HEK293 (cell line): ENCODE measurements around the gene OR1F1.
A peak's percentile ranks its signal among the peaks of the same experiment; 100 is the strongest.

Experiments
- GLI4 ChIP-seq: fragments of 450-650 bp; formaldehyde crosslinking; IDR thresholded peaks from 2 replicates; pipeline ENCODE4 v1.5.1; 2016; ENCODE audit warnings: missing biosample characterization, missing genetic modification characterization
- MEIS1 ChIP-seq: sonication (generic); formaldehyde crosslinking; IDR thresholded peaks from 2 replicates; pipeline ENCODE4 v1.8.1; 2022; ENCODE audit warnings: missing genetic modification reagents, mild to moderate bottlenecking, borderline replicate concordance
- MZF1 ChIP-seq: fragments of 450-650 bp; formaldehyde crosslinking; IDR thresholded peaks from 2 replicates; pipeline ENCODE4 v1.5.1; 2017; ENCODE audit warnings: missing biosample characterization, missing genetic modification characterization, borderline replicate concordance
- PRDM1 ChIP-seq: fragments of 450-650 bp; formaldehyde crosslinking; IDR thresholded peaks from 2 replicates; pipeline ENCODE4; 2016; ENCODE audit warnings: missing biosample characterization, missing genetic modification characterization
- SALL2 ChIP-seq: fragments of 450-650 bp; formaldehyde crosslinking; IDR thresholded peaks from 2 replicates; pipeline ENCODE4 v1.5.0; 2017; ENCODE audit warnings: missing biosample characterization, mild to moderate bottlenecking, missing genetic modification characterization, borderline replicate concordance
- ZBTB21 ChIP-seq: fragments of 450-650 bp; formaldehyde crosslinking; IDR thresholded peaks from 2 replicates; pipeline ENCODE4 v1.5.1; 2017; ENCODE audit warnings: missing biosample characterization, missing genetic modification characterization
- ZBTB7A ChIP-seq: fragments of 450-650 bp; formaldehyde crosslinking; IDR thresholded peaks from 2 replicates; pipeline ENCODE4 v1.5.1; 2016; ENCODE audit warnings: low read depth, missing biosample characterization, missing genetic modification characterization
- ZBTB8A ChIP-seq: fragments of 450-650 bp; formaldehyde crosslinking; IDR thresholded peaks from 2 replicates; pipeline ENCODE4 v1.5.1; 2016; ENCODE audit warnings: missing biosample characterization, missing genetic modification characterization
- ZFP69B ChIP-seq: fragments of 450-650 bp; formaldehyde crosslinking; IDR thresholded peaks from 2 replicates; pipeline ENCODE4 v1.5.1; 2016; ENCODE audit warnings: missing biosample characterization, missing genetic modification characterization
- ZNF121 ChIP-seq: fragments of 450-650 bp; formaldehyde crosslinking; IDR thresholded peaks from 2 replicates; pipeline ENCODE4 v1.5.1; 2016; ENCODE audit warnings: missing biosample characterization, missing genetic modification characterization
- ZNF138 ChIP-seq: fragments of 450-650 bp; formaldehyde crosslinking; IDR thresholded peaks from 2 replicates; pipeline ENCODE4 v1.5.1; 2016; ENCODE audit warnings: missing biosample characterization, missing genetic modification characterization, borderline replicate concordance
- ZNF184 ChIP-seq: fragments of 450-650 bp; IDR thresholded peaks from 2 replicates; pipeline ENCODE4 v1.5.1; 2018; ENCODE audit warnings: missing biosample characterization, mild to moderate bottlenecking, missing genetic modification characterization
- ZNF335 ChIP-seq: fragments of 450-650 bp; formaldehyde crosslinking; conservative IDR thresholded peaks from 2 replicates; pipeline ENCODE4 v1.5.1; 2016; ENCODE audit warnings: missing biosample characterization, missing genetic modification characterization
- ZNF366 ChIP-seq: fragments of 450-650 bp; formaldehyde crosslinking; conservative IDR thresholded peaks from 2 replicates; pipeline ENCODE4 v1.5.1; 2016; ENCODE audit warnings: missing biosample characterization, missing genetic modification characterization
- ZNF391 ChIP-seq: fragments of 450-650 bp; formaldehyde crosslinking; IDR thresholded peaks from 2 replicates; pipeline ENCODE4 v1.5.1; 2016; ENCODE audit warnings: low read depth, missing biosample characterization, missing genetic modification characterization, borderline replicate concordance
- ZNF423 ChIP-seq: fragments of 450-650 bp; formaldehyde crosslinking; IDR thresholded peaks from 2 replicates; pipeline ENCODE4 v1.5.1; 2016; ENCODE audit warnings: missing biosample characterization, missing genetic modification characterization
- ZNF473 ChIP-seq: fragments of 450-650 bp; formaldehyde crosslinking; IDR thresholded peaks from 2 replicates; pipeline ENCODE4 v1.5.1; 2017; ENCODE audit warnings: missing biosample characterization, missing genetic modification characterization
- ZNF548 ChIP-seq: fragments of 450-650 bp; formaldehyde crosslinking; IDR thresholded peaks from 2 replicates; pipeline ENCODE4 v1.5.1; 2016; ENCODE audit warnings: missing biosample characterization, missing genetic modification characterization
- ZNF558 ChIP-seq: fragments of 450-650 bp; formaldehyde crosslinking; IDR thresholded peaks from 2 replicates; pipeline ENCODE4 v1.5.1; 2016; ENCODE audit warnings: missing biosample characterization, missing genetic modification characterization
- ZNF571 ChIP-seq: fragments of 450-650 bp; formaldehyde crosslinking; IDR thresholded peaks from 2 replicates; pipeline ENCODE4 v1.5.0; 2017; ENCODE audit warnings: missing biosample characterization, missing genetic modification characterization
- ZNF701 ChIP-seq: fragments of 450-650 bp; formaldehyde crosslinking; IDR thresholded peaks from 2 replicates; pipeline ENCODE4 v1.5.1; 2016; ENCODE audit warnings: missing biosample characterization, missing genetic modification characterization
- ZNF76 ChIP-seq: fragments of 450-650 bp; formaldehyde crosslinking; IDR thresholded peaks from 2 replicates; pipeline ENCODE4; 2016; ENCODE audit warnings: low read depth, missing biosample characterization, missing genetic modification characterization, borderline replicate concordance
- TF ChIP-seq, protein P1 (sequence below): fragments of 450-650 bp; formaldehyde crosslinking; IDR thresholded peaks from 2 replicates; pipeline ENCODE4 v1.5.1; 2017; ENCODE audit warnings: missing biosample characterization, missing genetic modification characterization
- TF ChIP-seq, protein P2 (sequence below): fragments of 450-650 bp; formaldehyde crosslinking; IDR thresholded peaks from 2 replicates; pipeline ENCODE4 v1.5.1; 2016; ENCODE audit warnings: missing biosample characterization, missing genetic modification characterization
- TF ChIP-seq, protein P3 (sequence below): fragments of 450-650 bp; formaldehyde crosslinking; IDR thresholded peaks from 2 replicates; pipeline ENCODE4 v1.5.1; 2016; ENCODE audit warnings: missing biosample characterization, missing genetic modification characterization
- TF ChIP-seq, protein P4 (sequence below): fragments of 450-650 bp; formaldehyde crosslinking; IDR thresholded peaks from 2 replicates; pipeline ENCODE4 v1.5.1; 2016; ENCODE audit warnings: missing biosample characterization, missing genetic modification characterization
- TF ChIP-seq, protein P5 (sequence below): fragments of 450-650 bp; formaldehyde crosslinking; IDR thresholded peaks from 2 replicates; pipeline ENCODE4 v1.5.1; 2016; ENCODE audit warnings: missing biosample characterization, missing genetic modification characterization
- TF ChIP-seq, protein P6 (sequence below): fragments of 450-650 bp; formaldehyde crosslinking; IDR thresholded peaks from 2 replicates; pipeline ENCODE4 v1.5.0; 2017; ENCODE audit warnings: missing biosample characterization, missing genetic modification characterization, borderline replicate concordance

Gene OR1F1

DNA sequence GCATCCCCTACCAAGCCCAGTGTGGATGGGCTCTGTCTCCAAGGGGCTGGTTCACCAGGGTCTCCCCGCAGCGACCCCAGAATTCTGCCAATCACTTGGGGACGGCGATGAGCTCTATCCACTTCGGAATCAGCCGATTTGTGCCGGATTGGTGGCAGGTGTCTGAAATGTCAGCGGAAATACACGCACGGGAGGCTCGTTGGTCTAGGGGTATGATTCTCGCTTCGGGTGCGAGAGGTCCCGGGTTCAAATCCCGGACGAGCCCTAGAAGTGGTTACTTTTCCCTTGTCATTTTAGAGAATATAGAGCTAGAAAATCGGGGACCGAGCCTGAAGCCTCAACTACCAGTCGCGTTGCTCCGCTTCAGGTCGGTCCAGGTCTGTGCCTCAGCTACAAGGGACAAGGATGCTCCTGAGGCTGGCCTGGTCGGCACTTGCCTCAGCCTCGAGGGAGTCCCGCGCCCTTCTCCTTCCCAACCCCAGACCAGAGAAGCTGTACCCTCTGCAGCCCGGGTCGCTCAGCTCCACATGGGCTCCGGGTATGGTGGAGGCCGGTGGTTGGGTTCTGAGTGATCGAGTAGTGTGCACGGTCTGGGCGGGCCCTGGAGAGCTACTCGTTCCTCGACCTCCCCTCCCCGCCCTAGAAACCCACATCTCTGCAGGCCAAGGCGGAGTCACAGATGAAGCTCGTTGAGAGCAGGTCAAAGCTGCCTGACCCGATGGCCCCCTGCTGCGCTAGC is 16.0 kb upstream of the OR1F1 start (continued):
- TF ChIP-seq, protein P1, sequence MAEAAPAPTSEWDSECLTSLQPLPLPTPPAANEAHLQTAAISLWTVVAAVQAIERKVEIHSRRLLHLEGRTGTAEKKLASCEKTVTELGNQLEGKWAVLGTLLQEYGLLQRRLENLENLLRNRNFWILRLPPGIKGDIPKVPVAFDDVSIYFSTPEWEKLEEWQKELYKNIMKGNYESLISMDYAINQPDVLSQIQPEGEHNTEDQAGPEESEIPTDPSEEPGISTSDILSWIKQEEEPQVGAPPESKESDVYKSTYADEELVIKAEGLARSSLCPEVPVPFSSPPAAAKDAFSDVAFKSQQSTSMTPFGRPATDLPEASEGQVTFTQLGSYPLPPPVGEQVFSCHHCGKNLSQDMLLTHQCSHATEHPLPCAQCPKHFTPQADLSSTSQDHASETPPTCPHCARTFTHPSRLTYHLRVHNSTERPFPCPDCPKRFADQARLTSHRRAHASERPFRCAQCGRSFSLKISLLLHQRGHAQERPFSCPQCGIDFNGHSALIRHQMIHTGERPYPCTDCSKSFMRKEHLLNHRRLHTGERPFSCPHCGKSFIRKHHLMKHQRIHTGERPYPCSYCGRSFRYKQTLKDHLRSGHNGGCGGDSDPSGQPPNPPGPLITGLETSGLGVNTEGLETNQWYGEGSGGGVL (tag by site-specific recombination): 0 out of 2 replicates have a peak, but pooled peaks have one; percentile 12
- TF ChIP-seq SALL2 (tag by site-specific recombination): no peak
- peak; percentile 80 for TF ChIP-seq ZBTB8A (tag by site-specific recombination)
- TF ChIP-seq ZNF473 (tag by site-specific recombination): no peak
- TF ChIP-seq, protein P2, sequence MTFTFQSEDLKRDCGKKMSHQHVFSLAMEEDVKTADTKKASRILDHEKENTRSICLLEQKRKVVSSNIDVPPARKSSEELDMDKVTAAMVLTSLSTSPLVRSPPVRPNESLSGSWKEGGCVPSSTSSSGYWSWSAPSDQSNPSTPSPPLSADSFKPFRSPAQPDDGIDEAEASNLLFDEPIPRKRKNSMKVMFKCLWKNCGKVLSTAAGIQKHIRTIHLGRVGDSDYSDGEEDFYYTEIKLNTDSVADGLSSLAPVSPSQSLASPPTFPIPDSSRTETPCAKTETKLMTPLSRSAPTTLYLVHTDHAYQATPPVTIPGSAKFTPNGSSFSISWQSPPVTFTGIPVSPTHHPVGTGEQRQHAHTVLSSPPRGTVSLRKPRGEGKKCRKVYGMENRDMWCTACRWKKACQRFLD (tag by site-specific recombination): no peak
- 0 out of 2 replicates have a peak, but pooled peaks have one; percentile 9 for TF ChIP-seq ZBTB7A
- TF ChIP-seq ZNF548: no peak
- TF ChIP-seq ZNF423: no peak
- TF ChIP-seq, protein P3, sequence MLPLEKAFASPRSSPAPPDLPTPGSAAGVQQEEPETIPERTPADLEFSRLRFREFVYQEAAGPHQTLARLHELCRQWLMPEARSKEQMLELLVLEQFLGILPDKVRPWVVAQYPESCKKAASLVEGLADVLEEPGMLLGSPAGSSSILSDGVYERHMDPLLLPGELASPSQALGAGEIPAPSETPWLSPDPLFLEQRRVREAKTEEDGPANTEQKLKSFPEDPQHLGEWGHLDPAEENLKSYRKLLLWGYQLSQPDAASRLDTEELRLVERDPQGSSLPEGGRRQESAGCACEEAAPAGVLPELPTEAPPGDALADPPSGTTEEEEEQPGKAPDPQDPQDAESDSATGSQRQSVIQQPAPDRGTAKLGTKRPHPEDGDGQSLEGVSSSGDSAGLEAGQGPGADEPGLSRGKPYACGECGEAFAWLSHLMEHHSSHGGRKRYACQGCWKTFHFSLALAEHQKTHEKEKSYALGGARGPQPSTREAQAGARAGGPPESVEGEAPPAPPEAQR (tag by site-specific recombination): no peak
- TF ChIP-seq ZNF558 (tag by site-specific recombination): no peak
- TF ChIP-seq ZNF391 (tag by site-specific recombination): no peak
- TF ChIP-seq MZF1 (tag by site-specific recombination): 0 out of 2 replicates have a peak, but pooled peaks have one; percentile 40
- TF ChIP-seq ZNF121 (tag by site-specific recombination): no peak
- TF ChIP-seq, protein P4, sequence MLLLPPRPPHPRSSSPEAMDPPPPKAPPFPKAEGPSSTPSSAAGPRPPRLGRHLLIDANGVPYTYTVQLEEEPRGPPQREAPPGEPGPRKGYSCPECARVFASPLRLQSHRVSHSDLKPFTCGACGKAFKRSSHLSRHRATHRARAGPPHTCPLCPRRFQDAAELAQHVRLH: peak; percentile 77
- no peak for TF ChIP-seq ZBTB21 (tag by site-specific recombination)
- TF ChIP-seq ZNF138: no peak
- TF ChIP-seq ZNF701 (tag by site-specific recombination): no peak
- no peak for TF ChIP-seq PRDM1 (tag by site-specific recombination)
- TF ChIP-seq, protein P5, sequence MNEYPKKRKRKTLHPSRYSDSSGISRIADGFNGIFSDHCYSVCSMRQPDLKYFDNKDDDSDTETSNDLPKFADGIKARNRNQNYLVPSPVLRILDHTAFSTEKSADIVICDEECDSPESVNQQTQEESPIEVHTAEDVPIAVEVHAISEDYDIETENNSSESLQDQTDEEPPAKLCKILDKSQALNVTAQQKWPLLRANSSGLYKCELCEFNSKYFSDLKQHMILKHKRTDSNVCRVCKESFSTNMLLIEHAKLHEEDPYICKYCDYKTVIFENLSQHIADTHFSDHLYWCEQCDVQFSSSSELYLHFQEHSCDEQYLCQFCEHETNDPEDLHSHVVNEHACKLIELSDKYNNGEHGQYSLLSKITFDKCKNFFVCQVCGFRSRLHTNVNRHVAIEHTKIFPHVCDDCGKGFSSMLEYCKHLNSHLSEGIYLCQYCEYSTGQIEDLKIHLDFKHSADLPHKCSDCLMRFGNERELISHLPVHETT: 0 out of 2 replicates have a peak, but pooled peaks have one; percentile 22
- peak; percentile 51; the same call in 1 of the 2 replicates for TF ChIP-seq ZNF335 (tag by site-specific recombination)
- TF ChIP-seq ZFP69B (tag by site-specific recombination): peak; percentile 37; the same call in 1 of the 2 replicates
- no peak for TF ChIP-seq MEIS1 (CRISPR knock-in tag)
- peak; percentile 58; the same call in 1 of the 2 replicates for TF ChIP-seq ZNF366 (tag by site-specific recombination)
- no peak for TF ChIP-seq ZNF571 (tag by site-specific recombination)
- no peak for TF ChIP-seq ZNF184 (tag by site-specific recombination)
- TF ChIP-seq ZNF76 (tag by site-specific recombination): 0 out of 2 replicates have a peak, but pooled peaks have one; percentile 23
- TF ChIP-seq, protein P6, sequence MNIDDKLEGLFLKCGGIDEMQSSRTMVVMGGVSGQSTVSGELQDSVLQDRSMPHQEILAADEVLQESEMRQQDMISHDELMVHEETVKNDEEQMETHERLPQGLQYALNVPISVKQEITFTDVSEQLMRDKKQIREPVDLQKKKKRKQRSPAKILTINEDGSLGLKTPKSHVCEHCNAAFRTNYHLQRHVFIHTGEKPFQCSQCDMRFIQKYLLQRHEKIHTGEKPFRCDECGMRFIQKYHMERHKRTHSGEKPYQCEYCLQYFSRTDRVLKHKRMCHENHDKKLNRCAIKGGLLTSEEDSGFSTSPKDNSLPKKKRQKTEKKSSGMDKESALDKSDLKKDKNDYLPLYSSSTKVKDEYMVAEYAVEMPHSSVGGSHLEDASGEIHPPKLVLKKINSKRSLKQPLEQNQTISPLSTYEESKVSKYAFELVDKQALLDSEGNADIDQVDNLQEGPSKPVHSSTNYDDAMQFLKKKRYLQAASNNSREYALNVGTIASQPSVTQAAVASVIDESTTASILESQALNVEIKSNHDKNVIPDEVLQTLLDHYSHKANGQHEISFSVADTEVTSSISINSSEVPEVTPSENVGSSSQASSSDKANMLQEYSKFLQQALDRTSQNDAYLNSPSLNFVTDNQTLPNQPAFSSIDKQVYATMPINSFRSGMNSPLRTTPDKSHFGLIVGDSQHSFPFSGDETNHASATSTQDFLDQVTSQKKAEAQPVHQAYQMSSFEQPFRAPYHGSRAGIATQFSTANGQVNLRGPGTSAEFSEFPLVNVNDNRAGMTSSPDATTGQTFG: no peak
- TF ChIP-seq GLI4 (tag by site-specific recombination): no peak
